RCC 7860 (cell line): ENCODE results near the gene FLVCR1.
"Not testable (repeated sequence)": the region's sequence is repeated elsewhere in the genome, so short reads cannot be mapped to it uniquely, and the experiment has no call there.

Source experiments
- DNase-seq: peaks from one replicate; pipeline ENCODE4 v3.0.0-alpha.2; 2015; ENCODE audit warnings: low spot score
- FAIRE-seq: peaks from 2 replicates; lab custom pipeline; 2012; peaks lifted over from hg19 to GRCh38; lab: Jason Lieb, UNC

FLVCR1 gene

DNA sequence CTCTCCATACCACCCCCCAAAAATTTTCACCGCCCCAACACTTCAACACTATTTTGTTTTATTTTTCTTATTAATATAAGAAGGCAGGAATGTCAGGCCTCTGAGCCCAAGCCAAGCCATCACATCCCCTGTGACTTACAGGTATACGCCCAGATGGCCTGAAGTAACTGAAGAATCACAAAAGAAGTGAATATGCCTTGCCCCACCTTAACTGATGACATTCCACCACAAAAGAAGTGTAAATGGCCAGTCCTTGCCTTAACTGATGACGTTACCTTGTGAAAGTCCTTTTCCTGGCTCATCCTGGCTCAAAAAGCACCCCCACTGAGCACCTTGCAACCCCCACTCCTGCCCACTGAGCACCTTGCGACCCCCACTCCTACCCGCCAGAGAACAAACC, 56.0 kb downstream of the FLVCR1 start:
- not testable (repeated sequence) for DNase-seq, FAIRE-seq

DNA sequence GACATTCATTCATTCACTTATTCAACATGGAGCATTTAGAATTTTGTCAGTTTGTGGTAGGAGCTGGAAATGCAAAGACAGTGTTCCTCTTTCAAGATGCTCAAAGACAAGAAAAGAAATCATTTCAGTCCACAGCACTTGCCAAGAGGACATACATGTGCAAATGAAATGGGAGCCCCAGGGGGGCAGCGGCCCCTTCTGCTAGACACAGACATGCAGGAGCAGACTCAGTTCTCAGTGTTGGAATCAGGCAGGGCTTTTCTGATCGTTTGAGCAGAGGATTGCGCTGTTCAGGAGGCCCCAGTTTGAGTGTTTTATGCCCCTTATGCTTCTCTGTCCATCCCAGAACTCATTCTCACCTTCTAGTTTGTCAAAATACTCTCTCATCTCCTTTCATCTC, 56.7 kb downstream of the FLVCR1 start:
- FAIRE-seq: no peak

DNA sequence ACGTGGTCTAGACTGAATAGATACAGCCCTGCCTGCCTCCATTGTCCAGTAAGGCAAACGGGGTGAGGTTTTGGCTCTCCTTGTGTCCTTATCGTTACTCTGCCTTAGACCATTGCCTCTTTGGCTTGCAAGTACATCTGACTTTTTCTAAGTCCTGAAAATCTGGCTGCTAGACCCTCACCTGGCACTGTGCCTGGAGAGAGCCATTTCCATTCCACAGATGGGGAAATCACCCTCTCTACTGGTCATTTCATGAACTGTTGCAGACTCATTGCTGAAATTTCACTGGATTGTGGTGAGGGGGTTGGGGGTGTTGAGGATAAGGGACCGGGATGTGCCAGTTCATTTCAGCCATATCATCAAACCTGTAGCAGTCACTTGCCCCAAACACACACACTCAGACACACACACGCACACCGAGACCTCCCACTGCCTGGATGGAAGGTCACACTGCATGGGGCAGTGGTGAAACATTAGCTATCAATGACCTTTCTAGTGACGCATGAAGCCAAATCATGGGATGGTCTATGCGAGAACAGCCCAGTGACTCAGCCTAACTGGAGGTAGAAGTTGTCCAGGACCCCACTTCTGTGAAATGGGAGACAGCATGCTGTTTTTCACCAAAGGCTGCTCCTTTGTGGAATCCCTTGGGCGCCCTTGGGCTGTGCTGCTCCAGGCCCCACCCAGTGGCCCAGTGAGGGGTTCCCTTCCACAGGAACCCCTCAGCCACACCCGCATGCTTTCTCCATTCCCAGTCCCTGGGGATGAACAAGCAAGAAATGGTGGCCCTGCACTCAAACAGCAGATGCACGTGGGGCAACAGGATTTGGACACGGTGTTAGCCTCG, 57.4 kb downstream of the FLVCR1 start:
- DNase-seq: no peak
- FAIRE-seq: no peak

More for the DNA sequence above, 56.7 kb downstream of the FLVCR1 start:
- no peak for DNase-seq

DNA sequence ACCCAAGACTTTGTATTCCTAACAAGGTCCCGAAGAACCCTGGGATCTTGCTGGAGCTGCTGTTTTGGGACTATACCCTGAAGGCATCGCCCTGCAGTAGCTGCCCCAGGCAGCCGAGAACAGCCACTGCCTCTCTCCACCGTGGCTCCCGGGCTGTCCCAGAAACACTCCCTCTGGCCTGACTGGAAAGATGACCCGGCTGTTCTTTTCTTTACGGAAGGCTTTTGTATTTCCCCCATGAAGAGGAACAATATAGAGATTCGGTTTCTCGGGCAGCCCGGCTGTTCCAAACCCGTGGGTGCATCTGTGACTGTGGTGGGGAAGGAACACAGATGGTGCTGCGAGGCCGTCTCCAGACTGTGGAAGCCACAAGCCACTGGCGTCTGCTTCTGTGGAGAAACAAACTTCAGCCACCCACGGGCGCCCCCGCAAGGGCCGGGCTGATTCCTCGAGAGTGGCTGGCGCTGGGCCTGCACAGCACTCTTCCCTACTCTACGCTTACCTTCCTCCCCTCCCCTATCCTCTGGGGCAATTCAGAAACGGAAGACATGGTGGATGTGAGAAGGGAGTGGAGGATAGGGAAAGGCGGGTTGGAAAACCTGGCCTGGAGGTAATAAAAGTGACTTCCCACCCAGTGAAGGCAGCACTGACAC, 58.5 kb downstream of the FLVCR1 start:
- FAIRE-seq: no peak
- DNase-seq: no peak

DNA sequence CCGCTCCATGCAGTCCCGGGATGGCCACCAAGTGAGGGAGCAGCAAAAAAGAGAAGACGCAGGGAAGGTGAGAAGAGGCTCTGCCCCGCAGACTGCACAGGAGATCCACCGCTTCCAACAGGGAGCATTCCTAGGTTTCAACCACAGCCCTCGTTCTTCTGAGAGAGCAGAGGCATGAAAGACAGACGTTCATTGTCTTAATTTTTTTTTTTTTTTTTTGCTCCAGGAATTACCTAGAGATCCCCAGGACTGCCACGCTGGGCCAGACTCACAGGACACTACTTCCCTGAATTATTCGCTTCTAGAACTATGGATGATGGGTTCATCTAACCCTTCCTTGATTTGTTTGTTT, 59.0 kb downstream of the FLVCR1 start:
- DNase-seq: no peak
- no peak for FAIRE-seq

DNA sequence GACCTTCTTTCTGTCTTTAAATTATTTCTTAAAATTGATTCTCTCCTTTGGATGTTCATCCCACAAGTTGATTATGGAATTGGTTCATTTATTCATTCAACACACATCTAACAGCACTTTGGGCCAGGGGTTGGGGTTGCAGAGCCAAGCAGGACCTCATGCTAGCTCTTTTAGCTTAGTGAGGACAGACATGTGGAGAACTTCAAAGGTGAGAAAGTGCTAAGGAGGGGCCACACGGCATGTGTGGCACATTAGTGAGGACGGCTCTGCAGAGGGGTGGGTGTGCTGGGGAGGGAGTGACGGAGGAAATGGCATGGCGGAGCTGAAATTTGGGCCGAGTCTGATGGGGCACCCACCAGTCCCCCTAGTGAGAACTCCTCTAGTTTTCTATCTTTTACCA, 59.8 kb downstream of the FLVCR1 start:
- FAIRE-seq (no peak), DNase-seq (no peak)

DNA sequence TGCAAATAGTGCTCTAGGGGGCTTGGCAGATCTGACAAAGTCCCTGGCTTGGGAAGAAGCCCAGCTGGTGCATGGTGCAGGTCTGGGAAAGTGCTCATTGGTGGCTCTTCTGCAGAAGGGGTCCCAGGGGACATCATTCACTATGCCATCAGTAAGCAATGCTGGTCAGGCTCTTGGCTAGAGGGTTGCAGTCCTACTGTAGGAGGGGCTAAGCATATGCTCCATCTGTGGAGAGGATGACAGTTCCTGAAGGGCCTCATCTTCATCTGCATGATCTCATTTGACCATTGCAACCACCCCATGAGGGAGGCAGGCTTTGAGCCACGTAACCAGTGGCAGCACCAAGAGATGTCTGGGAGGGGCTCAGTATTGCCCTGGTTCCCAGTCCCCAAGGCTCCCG, 60.7 kb downstream of the FLVCR1 start:
- FAIRE-seq (no peak), DNase-seq (no peak)

DNA sequence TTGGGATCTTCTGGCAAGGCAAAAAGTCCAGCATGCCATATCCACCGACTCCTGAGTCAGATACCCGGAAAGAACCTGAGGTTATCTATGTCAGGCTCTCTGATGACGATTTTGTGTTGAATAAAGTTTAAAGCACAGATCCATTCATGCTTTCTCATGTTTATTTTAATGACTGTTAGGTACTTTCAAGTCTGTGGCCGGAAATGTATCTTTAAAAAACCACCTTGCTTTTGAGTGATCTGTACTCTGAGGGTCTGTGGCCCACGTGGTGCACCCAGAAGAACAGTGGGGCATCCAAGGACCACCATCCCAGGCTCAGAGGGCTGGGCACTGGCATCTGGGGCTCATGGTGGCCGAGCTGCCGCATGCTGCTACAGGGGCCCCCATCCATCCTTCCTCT, 62.2 kb downstream of the FLVCR1 start:
- FAIRE-seq: no peak
- DNase-seq: no peak

DNA sequence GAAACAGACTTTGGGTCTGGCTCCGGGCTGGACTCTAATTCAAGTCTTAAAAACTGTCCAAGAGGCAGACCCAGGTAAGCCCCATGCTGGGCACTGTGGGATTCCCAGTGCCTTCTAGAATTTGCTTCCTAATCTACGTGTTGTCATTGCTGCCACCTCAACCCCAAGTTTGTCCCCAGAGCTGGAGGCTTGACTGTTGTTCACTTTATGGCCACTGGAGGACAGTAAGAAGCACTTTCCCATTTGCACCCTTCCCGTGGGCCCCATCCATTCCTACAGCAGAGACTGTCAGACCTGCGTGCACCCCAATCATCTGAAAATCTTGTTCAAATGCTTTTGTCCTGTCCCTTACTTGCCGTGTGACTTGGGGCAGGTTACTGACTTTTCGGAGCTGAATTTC, 62.8 kb downstream of the FLVCR1 start:
- DNase-seq: no peak
- FAIRE-seq: no peak

DNA sequence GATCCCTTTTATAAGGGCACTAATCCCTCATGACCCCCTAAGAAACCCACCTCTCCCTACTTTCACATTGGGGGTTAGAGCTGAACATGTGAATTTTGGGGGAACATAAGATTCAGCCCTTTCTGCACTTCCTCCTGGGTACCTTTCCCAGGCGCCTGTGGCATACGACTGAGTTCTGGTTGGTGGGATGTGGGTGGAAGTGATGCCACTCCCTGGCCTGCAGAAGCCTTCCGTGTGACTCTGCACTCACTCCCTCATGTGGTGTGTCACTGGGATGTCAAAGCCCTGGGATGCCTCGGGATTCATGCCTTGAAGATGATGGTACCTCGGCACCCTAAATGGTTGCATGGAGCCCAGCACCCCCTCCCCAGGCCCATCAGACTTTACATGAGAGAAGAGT, 63.9 kb downstream of the FLVCR1 start:
- no peak for FAIRE-seq
- no peak for DNase-seq

DNA sequence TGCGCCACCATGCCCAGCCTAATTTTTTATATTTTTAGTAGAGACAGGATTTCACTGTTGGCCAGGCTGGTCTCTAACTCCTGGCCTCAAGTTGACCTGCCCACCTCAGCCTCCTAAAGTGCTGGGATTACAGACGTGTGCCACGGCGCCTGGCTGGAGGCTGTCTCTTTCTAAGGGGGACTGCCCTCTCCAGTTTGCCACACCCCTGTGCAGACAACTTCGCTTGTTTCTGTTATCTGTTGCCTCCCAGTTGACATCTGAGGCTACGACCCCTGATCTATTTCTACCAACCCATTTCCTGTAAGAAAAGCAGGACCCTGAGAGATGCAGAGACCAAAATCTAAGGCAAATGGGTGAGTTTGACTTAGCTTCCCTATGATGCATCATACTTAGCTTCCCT, 68.3 kb downstream of the FLVCR1 start:
- FAIRE-seq: no peak
- DNase-seq: no peak

DNA sequence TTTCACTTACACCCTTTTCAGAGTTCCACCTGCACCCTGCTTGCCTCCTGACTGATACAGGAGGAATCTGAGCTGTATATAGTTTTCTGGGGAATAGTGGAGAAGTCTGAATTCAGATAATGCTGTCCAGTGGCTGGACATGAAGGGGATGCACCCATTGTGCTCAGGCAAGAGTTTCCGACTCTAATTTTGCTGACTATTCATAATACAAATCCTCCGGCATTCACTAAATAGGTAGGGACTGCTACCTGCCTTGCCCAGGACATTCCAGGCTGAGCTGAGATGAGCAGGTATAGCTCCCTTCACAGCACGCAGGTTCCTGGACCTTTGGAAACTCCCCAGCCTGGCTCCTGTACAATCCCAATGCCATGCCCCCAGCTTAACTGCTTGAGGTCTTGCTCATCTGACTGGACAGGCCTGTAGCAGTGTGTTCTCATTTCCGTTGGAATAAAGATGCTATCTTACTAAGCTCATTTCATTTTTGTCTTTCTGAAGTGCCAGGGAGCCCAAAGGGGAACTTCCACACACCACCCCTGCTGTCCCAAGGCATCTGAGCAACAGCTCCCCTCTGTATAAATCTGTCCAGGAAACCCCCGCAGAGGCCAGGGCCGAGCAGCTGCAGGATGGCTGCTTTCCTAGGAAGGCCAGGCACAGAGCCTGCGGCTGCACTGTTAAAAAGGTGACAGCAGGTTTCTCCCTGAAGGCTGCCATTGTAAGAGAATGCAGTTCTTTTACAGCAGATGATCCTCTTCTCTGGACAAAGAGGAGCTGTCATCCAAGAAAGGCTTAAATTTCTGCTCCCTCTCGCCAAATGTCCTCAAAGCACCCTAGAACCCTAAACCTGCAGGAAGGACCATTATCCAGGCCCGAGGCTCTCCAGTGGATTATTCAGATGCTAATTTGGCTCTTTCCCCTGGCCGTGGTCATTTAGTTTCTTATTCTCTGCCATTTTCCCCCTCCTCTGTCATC, 70.5 kb downstream of the FLVCR1 start:
- DNase-seq (no peak), FAIRE-seq (no peak)

DNA sequence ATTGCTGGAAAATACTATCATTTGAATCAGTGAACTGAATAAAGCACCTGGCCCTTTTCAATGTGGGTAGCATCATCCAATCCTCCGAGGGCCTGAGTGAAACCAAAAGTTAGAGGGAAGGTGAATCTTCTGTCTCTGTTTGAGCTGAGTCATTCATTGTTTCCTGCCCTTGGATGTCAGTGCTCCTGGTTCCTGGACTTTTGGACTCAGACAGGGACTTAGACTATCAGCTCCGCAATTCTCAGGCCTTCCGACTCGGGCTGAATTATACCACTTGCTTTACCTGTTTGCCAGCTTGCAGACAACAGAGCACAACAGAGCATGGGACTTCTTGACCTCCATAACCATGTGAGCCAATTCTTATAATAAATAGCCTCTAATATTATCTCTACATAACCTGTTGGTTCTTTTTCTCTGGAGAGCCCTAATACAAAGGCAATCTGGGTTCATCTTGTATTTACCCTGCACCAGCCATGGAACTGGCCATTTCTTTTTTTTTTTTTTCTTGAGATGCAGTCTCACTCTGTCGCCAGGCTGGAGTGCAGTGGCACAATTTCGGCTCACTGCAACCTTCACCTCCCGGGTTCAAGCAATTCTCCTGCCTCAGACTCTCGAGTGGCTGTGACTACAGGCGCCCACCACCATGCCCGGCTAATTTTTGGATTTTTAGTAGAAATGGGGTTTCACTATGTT, 73.1 kb downstream of the FLVCR1 start:
- DNase-seq: no peak

DNA sequence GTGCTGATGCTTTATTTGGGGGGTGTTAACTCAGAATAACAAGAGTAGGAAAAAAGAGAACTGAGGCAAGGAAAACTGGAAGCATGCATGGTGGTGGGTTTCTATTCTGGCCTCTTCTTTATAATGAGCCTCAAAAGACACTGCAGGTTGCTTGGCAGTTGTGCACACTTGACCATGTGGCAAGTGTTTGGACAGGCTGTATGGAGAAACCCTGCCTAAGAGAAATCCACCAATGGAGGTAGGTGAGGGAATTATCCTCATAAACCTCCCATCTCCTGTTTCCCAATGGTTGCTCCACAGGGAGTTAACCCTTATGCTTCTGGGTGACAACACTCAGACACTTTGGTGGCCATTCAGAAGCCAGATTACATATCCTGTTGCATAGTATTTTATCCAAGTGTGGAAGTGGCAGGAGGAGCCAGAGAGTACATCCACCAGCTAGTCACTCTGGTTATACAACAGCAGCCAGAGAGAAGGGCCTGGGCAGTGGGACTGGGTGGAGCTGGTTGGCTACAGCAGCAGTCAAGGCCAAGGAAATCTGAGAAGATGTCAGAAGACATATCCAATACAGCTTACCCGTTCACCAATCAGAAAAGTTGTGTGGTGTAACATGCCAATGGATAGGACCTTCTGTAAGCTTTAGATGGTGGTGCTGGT, 75.9 kb downstream of the FLVCR1 start:
- no peak for DNase-seq

More for the DNA sequence above, 73.1 kb downstream of the FLVCR1 start:
- no peak for FAIRE-seq

DNA sequence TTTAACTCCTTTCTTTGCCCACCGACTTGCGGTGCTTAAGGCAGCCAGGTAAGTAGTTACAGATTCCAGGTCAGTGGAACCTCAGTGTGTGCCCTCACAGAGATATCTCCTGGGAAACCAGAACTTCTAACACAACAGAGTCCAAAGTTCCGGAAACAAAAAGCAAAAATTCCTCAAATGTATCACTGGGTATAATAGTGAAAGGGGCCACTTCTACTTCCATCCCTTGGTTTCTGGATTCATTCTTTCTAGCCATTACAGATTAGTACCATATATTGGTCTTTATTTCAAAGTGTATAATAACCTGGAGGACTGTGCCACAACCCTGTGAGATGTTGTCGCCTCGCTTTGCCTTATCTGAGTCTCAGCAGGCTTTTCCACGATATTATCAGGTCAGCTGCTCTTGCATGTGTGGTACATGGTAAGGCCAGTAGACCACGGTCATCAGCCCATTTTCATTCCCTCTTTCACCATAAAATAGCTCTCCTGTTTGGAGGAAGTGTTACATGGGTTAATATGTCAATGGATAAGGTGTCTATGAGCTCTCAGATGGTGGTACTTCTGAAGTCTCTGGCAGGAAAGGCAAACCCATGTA, 77.4 kb downstream of the FLVCR1 start:
- DNase-seq (no peak), FAIRE-seq (no peak)

More for the DNA sequence above, 75.9 kb downstream of the FLVCR1 start:
- FAIRE-seq: no peak

DNA sequence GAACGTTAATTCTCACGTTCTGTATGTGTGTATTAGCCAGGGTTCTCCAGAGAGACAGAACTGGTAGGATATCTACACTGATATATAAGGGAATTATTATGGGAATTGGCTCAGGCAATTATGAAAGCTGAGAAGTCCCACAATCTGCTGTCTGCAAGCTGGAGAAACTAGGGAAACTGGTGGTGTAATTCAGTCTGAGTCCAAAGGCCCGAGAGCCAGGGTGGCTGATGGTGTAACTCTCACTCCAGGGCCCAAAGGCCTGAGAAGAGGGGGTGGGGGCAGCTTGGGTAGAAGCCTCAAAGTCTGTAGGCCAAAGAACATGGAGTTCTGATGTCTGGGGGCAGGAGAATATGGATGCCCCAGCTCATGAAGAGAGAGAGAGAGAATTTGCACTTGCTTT, 79.0 kb downstream of the FLVCR1 start:
- FAIRE-seq (no peak), DNase-seq (no peak)

DNA sequence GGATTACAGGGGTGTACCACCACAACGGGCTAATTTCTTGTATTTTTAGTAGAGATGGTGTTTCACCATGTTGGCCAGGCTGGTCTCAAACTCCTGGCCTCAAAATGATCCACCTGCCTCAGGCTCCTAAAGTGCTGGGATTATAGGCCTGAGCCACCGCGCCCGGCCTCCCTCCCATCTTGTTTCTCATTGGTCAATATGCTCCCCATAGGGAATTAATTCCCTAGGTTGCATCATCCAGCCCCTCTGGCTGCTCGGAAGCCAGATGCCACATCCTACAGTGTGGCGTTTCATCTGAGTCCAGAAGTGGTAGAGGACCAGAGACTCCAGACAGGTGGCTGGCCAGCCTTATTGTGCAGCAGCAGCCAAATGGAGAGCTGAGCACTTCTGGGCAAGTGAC, 80.8 kb downstream of the FLVCR1 start:
- no peak for FAIRE-seq

DNA sequence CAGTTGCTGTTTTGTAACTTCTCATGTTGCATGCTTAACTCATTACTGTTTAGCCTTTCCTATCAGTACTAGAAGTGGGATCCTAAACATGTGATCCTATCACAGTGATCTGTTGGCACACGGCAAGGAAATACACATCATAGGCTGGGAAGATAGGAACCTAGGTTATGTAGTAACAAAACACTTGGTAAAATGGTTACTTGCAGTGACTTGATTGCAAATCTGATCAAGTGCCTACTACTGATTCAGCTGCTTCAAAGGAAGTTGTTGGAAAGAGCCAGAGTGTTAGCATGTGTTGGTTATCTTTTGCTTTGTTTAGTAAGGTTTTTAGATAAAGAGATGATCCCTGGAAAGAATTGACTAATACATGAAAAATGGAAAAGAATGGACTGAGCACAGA, 83.4 kb downstream of the FLVCR1 start:
- FAIRE-seq: no peak
- DNase-seq: no peak

More for the DNA sequence above, 80.8 kb downstream of the FLVCR1 start:
- DNase-seq: no peak

DNA sequence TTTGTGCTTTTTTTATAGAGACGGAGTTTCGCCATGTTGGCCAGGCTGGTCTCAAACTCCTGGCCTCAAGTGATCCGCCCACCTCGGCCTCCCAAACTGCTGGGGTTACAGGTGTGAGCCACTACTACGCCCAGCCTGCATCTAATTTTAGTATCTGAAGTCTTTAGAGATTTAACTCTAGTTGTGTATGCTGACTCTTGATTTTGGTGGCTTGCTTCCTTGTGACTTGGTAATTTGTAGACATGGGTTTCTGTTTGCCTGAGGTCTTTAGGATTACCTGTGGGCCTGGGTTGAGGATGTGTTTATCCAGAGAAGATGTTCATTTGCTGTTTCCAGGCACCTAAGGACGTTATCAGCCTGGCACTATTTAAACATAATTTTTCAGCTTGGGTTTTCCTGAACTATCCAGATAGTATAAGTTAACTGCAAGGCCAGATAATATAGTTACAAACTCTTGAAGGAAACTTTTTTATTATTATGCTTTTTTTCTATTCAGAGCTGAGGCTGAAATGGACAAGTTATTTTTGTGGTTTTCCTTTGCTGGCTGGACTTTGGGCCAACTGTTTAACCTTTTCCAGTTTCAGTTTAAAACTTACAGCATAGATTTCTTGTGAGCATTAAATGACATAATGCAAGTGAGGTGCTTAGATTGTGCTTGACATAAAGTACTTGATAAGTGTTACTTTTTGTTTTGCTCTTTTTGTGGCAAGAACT, 84.8 kb downstream of the FLVCR1 start:
- FAIRE-seq: no peak

More for the DNA sequence above, 84.8 kb downstream of the FLVCR1 start:
- DNase-seq: no peak
